Measurements from ENCODE around the gene C1D. TPM values are rescaled to one million over a fixed set of nuclear protein-coding genes. Genes with fewer than 3 reads are reported as not detected.
"Not testable (repeated sequence)": the region's sequence is repeated elsewhere in the genome, so short reads cannot be mapped to it uniquely, and the experiment has no call there.

Gene C1D
- total RNA-seq, 1 donor from 2014 or later: 30.7 TPM

DNA sequence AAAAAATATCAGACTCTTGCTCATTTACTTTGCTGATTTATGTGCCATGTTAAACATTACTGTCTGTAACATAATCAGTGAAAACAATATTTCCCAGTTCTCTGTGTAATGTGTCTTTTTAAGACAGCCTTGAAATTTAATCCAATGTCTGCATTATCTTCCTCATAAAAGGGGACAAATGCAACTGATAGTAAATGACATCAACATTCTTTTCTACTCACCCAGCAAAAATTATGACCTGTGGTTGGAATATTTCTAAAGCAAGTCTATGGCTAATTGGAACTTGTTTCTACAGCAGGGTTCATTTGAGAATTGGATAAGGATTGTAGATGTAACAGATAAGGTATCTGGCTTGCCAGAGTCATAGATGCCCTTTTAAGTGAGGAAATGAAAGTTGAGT lies 34.8 kb downstream of the C1D start:
- Mint-ChIP-seq H3K9me3 (no peaks in the 10 kb centered on the region), H3K27me3 (ENCODE audit: low read depth) (peaks cover 14% of the 10 kb centered on the region), H3K4me3 (ENCODE audit: low read depth) (no peak overlapping the region), H3K36me3 (ENCODE audit: low read depth) (no peaks in the 10 kb centered on the region), H3K27ac (no peak overlapping the region), H3K4me1 (ENCODE audit: low read depth) (no peaks in the 10 kb centered on the region)
- intact Hi-C loops (cut with micrococcal nuclease): no loop called here
- DNase-seq (ENCODE audit: low spot score): no peak

DNA sequence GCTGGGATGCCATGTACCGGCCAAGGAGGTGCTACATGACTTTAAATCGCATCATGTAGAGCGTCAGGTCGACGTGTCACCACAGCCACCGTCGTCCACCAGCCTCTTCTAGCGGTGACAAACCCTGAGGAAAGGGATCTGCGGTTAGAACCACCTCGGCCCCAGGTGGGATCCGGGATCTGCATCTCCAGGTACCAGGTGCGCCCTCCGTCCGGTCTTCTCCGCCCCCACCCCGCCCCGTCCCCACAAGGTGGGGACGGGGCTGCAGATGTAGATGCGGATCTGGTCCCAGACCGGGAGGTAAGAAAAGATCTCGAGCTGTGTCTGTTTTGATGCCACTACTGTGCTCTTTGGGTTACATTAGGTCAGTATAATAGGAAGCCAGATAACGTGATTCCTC lies 38.4 kb downstream of the C1D start:
- H3K36me3 Mint-ChIP-seq (ENCODE audit: low read depth): no peaks in the 10 kb centered on the region
- DNase-seq (ENCODE audit: low spot score): no peak
- intact Hi-C loops (cut with micrococcal nuclease): no loop called here
- no peak overlapping the region for H3K27ac Mint-ChIP-seq
- H3K27me3 Mint-ChIP-seq (ENCODE audit: low read depth): peaks cover 16% of the 10 kb centered on the region
- H3K9me3 Mint-ChIP-seq: no peaks in the 10 kb centered on the region
- H3K4me3 Mint-ChIP-seq (ENCODE audit: low read depth): no peak overlapping the region
- H3K4me1 Mint-ChIP-seq (ENCODE audit: low read depth): no peaks in the 10 kb centered on the region

DNA sequence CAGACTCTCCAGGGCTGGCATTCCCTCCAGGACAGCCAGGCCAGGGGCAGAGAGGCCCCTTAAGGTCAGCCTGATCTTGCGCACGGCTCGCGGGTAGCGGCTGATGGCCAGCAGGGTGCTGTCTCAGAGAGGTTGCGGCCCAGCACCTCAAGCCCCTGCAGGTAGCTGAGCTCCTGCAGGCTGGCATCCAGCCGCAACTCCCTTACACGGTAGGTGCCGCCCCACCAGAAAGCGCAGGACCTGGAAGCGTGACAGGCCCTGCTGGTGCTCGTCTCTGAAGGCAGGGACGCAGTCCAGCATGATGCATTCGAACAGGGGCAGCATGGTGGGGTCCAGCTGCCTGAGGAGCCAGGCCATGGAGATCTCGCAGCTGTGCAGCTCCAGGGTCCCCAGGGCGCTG lies 38.9 kb downstream of the C1D start:
- peaks cover 15% of the 10 kb centered on the region for H3K27me3 Mint-ChIP-seq (ENCODE audit: low read depth)
- no peak overlapping the region for H3K27ac Mint-ChIP-seq
- no peaks in the 10 kb centered on the region for H3K9me3 Mint-ChIP-seq
- DNase-seq (ENCODE audit: low spot score): no peak
- H3K4me3 Mint-ChIP-seq (ENCODE audit: low read depth): no peak overlapping the region
- no peaks in the 10 kb centered on the region for H3K4me1 Mint-ChIP-seq (ENCODE audit: low read depth)
- no peaks in the 10 kb centered on the region for H3K36me3 Mint-ChIP-seq (ENCODE audit: low read depth)
- intact Hi-C loops (cut with micrococcal nuclease): no loop called here

DNA sequence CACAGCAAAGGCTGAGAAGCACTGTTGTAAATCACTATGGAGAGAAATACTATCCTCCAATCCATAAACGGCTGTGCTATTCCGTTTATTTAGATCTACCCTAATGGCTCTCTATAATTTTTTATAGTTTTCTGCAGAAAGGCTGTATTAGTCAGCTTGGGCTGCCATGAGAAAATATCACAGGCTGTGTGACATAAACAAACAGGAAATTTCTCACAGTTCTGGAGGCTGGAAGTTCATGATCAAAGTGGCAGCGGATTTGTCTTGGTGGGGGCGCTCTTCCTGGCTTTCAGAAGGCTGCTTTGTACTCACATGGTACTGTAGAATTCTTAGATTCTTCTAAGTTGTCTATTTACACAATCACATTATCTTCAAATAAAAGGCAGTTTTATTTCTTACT lies 44.1 kb downstream of the C1D start:
- no peak overlapping the region for H3K4me3 Mint-ChIP-seq (ENCODE audit: low read depth)
- intact Hi-C loops (cut with micrococcal nuclease): no loop called here
- H3K36me3 Mint-ChIP-seq (ENCODE audit: low read depth): no peaks in the 10 kb centered on the region
- H3K27me3 Mint-ChIP-seq (ENCODE audit: low read depth): peaks cover 9% of the 10 kb centered on the region
- no peak for DNase-seq (ENCODE audit: low spot score)
- no peaks in the 10 kb centered on the region for H3K9me3 Mint-ChIP-seq
- no peaks in the 10 kb centered on the region for H3K4me1 Mint-ChIP-seq (ENCODE audit: low read depth)
- no peak overlapping the region for H3K27ac Mint-ChIP-seq

DNA sequence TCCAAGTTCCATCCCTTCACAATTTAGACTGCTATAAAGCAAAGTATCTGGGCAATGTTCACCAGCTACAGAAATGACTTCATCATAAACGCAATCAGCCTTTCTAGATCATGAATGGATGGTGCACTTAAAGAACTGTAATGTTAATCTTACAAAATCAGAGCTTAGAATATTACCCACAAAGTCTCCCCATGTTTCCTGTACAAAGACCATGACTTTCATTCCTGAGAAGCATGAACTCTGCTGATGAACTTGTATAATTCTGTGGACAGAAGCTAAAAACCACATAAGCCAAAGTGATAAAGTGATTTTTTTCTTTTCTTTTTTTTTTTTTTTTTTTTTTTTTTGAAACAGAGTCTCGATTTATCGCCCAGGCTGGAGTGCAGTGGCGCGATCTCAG lies 53.3 kb downstream of the C1D start:
- DNase-seq (ENCODE audit: low spot score): no peak
- Mint-ChIP-seq H3K9me3 (no peaks in the 10 kb centered on the region), H3K27ac (no peak overlapping the region), H3K4me3 (ENCODE audit: low read depth) (no peak overlapping the region), H3K4me1 (ENCODE audit: low read depth) (peaks cover 4% of the 10 kb centered on the region), H3K36me3 (ENCODE audit: low read depth) (no peaks in the 10 kb centered on the region), H3K27me3 (ENCODE audit: low read depth) (peaks cover 2% of the 10 kb centered on the region)
- intact Hi-C loops (cut with micrococcal nuclease): no loop called here

DNA sequence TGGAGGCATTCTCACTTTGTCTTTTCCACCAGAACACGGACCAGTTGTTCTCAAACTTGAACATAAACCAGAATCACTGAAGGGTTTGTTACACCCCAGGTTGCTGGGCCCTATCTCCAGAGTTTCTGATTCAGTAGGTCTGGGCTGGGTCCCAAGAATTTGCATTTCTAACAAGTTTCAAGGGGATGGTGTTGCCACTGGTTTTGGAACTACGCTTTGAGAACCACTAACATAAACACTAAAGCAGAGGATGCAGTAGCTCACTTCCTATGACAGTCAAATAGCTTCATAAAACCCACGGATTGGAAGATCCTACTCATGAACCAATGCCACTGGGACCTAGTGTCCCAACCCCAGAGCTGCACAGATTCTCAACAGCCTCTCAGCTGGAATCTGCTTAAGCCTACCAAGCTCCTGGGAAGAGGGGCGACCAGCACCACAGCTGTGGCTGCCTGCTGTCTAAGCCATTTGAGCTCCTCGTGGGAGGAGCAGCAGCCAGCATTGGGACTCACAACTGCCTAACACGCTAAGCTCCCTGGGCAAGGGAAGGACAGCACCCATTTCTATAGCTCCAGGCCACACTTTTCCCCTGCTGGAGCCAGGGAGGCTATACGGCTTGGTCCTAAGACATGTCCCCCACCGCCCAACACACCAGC lies 62.5 kb downstream of the C1D start:
- Mint-ChIP-seq H3K27ac (no peak overlapping the region), H3K9me3 (no peaks in the 10 kb centered on the region), H3K36me3 (ENCODE audit: low read depth) (no peaks in the 10 kb centered on the region), H3K27me3 (ENCODE audit: low read depth) (no peaks in the 10 kb centered on the region), H3K4me1 (ENCODE audit: low read depth) (no peaks in the 10 kb centered on the region), H3K4me3 (ENCODE audit: low read depth) (no peak overlapping the region)
- intact Hi-C loops (cut with micrococcal nuclease): no loop called here
- no peak for DNase-seq (ENCODE audit: low spot score)

DNA sequence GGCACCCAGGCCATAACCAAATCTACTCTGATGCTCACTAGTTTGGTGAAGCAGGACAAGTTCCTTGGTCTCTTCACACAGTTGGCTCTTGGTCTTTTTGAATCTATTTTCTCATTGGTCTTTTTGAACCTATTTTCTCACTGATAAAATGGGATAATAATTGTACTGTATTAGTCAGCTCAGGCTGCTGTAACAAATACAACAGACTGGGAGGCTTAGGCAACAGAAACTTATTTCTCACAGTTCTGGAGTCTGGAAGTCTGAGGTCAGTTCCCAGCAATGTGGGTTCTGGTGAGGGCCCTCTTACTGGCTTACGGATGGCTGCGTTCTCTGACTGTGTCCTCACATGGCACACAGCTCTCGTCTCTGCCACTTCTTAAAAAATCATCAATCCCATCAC lies 63.5 kb downstream of the C1D start:
- Mint-ChIP-seq H3K36me3 (ENCODE audit: low read depth) (no peaks in the 10 kb centered on the region), H3K27me3 (ENCODE audit: low read depth) (no peaks in the 10 kb centered on the region), H3K9me3 (no peaks in the 10 kb centered on the region), H3K4me1 (ENCODE audit: low read depth) (no peaks in the 10 kb centered on the region), H3K27ac (no peak overlapping the region), H3K4me3 (ENCODE audit: low read depth) (no peak overlapping the region)
- intact Hi-C loops (cut with micrococcal nuclease): no loop called here
- DNase-seq (ENCODE audit: low spot score): no peak

DNA sequence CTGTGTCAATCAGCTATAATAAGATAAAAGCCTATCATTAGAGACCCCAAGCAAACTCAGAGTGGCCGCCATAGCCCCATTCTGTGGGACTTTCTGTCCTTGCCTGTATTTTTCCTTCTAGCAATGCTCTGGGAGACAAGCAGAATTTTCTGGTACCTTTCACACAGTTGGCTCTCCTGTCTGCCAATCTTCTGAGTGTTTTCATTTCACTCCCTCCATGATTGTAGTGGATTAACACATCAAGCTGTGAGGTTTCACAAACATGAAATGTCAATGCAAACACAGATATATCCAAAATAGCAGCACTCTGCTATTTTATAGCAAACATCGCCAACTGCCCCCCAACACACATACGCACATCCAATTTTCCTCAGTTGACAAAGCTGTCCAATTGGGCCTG lies 64.9 kb downstream of the C1D start:
- Mint-ChIP-seq H3K4me1 (ENCODE audit: low read depth) (no peaks in the 10 kb centered on the region), H3K27me3 (ENCODE audit: low read depth) (no peaks in the 10 kb centered on the region), H3K27ac (no peak overlapping the region), H3K4me3 (ENCODE audit: low read depth) (no peak overlapping the region), H3K9me3 (no peaks in the 10 kb centered on the region), H3K36me3 (ENCODE audit: low read depth) (no peaks in the 10 kb centered on the region)
- DNase-seq (ENCODE audit: low spot score): no peak
- intact Hi-C loops (cut with micrococcal nuclease): no loop called here

DNA sequence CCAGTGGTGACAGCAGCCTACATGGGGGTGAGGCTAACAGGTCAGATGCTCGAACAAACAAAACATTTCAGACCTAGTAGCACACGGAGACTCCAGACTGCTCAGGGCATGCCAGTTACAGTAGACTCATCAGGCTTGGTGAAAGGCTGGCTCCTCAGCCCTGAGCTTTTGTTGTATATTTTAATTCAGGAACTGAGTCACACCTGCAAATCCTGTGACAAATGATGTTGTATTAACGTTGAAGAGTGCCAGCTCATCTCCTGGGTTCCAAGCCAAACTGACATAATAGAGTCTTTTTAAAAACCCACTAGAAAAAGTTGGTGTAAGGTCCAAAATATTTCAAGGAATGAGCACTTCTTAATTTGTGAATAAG lies 65.3 kb downstream of the C1D start:
- Mint-ChIP-seq H3K27me3 (ENCODE audit: low read depth) (peaks cover 1% of the 10 kb centered on the region), H3K36me3 (ENCODE audit: low read depth) (no peaks in the 10 kb centered on the region), H3K4me3 (ENCODE audit: low read depth) (no peak overlapping the region), H3K27ac (no peak overlapping the region), H3K9me3 (no peaks in the 10 kb centered on the region), H3K4me1 (ENCODE audit: low read depth) (no peaks in the 10 kb centered on the region)
- DNase-seq (ENCODE audit: low spot score): no peak
- intact Hi-C loops (cut with micrococcal nuclease): no loop called here

DNA sequence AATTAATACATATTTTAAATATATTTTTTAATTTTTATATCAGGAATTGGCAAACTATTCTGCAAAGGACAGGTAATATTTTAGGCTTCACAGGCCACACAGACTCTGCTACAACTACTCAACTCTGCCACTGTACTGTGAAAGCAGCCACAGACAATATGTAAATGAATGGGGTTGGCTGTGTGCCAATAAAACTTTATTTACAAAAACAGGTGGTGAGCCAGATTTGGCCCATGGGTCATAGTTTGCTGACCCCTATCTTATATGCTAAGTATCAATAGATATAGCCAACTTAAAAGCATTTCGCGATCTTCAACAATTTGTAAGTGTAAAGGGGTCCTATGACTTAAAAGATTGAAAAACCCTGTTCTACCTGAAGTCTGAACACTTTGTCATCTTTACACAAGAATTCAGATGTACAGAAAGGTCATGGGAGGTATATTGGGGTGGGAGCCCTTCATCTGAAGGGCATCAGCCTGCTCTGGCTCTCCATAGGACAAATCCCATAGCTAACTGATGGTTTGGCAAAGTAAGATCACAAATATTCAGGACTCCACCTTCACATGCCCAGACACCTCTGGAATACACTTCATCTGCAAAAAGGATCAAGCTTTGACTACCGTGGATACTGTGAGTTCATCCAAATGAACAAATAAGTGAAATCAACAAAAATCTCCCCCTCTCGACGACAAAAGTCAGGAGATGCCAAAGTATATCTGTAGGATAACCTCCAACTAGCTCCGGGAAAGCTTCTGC lies 65.9 kb downstream of the C1D start:
- intact Hi-C loops (cut with micrococcal nuclease): no loop called here
- no peaks in the 10 kb centered on the region for H3K4me1 Mint-ChIP-seq (ENCODE audit: low read depth)
- H3K9me3 Mint-ChIP-seq: no peaks in the 10 kb centered on the region
- no peak overlapping the region for H3K27ac Mint-ChIP-seq
- H3K27me3 Mint-ChIP-seq (ENCODE audit: low read depth): peaks cover 2% of the 10 kb centered on the region
- DNase-seq (ENCODE audit: low spot score): no peak
- no peaks in the 10 kb centered on the region for H3K36me3 Mint-ChIP-seq (ENCODE audit: low read depth)
- H3K4me3 Mint-ChIP-seq (ENCODE audit: low read depth): no peak overlapping the region

DNA sequence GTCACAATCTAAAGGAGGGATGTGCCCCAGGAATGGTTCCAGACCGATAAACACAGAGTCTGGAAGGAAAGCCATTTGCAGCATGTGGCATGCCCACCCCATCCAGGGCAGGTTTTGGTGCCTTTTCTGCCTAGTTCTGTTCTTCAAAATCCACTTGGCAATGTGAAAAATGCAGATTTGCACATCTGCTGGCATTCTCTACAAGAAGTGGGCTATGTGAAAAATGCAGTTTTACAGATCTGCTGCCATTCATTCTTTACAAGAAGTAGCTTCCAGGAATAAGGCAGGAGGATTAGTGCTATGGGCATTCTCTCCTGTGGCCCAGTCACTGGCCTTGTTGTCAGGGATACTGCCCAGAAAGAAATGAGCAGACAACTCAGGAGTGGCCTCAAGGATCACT lies 68.1 kb downstream of the C1D start:
- DNase-seq (ENCODE audit: low spot score): no peak
- H3K9me3 Mint-ChIP-seq: no peaks in the 10 kb centered on the region
- H3K27ac Mint-ChIP-seq: no peak overlapping the region
- H3K4me1 Mint-ChIP-seq (ENCODE audit: low read depth): no peaks in the 10 kb centered on the region
- intact Hi-C loops (cut with micrococcal nuclease): no loop called here
- no peak overlapping the region for H3K4me3 Mint-ChIP-seq (ENCODE audit: low read depth)
- peaks cover 2% of the 10 kb centered on the region for H3K27me3 Mint-ChIP-seq (ENCODE audit: low read depth)
- no peaks in the 10 kb centered on the region for H3K36me3 Mint-ChIP-seq (ENCODE audit: low read depth)

DNA sequence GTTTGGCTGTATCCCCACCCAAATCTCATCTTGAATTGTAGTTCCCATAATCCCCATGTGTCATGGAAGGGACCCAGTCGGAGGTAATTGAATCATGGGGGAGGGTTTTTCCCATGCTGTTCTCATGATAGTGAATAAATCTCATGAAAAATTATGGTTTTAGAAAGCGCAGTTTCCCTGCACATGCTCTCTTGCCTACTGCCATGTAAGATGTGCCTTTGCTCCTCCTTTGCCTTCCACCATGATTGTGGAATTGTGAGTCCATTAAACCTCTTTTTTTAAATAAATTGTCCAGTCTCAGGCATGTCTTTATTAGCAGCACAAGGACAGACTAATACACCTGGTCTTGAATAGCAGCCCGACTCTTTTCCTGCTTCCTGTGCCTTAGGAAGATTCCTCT lies 68.7 kb downstream of the C1D start:
- intact Hi-C loops (cut with micrococcal nuclease); H3K36me3 Mint-ChIP-seq (ENCODE audit: low read depth); H3K4me3 Mint-ChIP-seq (ENCODE audit: low read depth); DNase-seq (ENCODE audit: low spot score); H3K4me1 Mint-ChIP-seq (ENCODE audit: low read depth); H3K9me3 Mint-ChIP-seq; H3K27me3 Mint-ChIP-seq (ENCODE audit: low read depth); H3K27ac Mint-ChIP-seq: not testable (repeated sequence)

DNA sequence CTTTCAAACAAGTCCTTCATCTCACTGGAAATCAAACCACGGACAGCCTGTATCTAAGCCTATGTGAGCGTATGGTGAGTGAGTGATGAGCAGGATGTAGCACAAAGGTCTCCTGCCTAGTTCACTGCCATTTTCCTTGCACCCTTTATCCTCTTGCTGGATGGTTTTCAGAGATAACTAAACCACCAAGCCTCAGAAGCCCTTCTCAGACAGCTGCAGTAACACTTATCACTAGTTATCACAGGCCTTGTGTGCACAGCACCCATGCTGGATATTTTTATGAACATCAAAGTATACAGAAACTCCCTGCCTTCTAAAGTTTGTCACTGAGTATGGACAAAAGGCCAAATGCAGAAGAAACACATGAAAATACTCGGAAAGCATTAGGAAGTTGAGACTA lies 69.5 kb downstream of the C1D start:
- H3K4me1 Mint-ChIP-seq (ENCODE audit: low read depth): no peaks in the 10 kb centered on the region
- H3K9me3 Mint-ChIP-seq: no peaks in the 10 kb centered on the region
- no peak for DNase-seq (ENCODE audit: low spot score)
- peaks cover 2% of the 10 kb centered on the region for H3K27me3 Mint-ChIP-seq (ENCODE audit: low read depth)
- H3K4me3 Mint-ChIP-seq (ENCODE audit: low read depth): no peak overlapping the region
- H3K27ac Mint-ChIP-seq: no peak overlapping the region
- intact Hi-C loops (cut with micrococcal nuclease): no loop called here
- H3K36me3 Mint-ChIP-seq (ENCODE audit: low read depth): no peaks in the 10 kb centered on the region
